ENCODE results near the gene RIN2.
"Not testable (repeated sequence)": the region's sequence is repeated elsewhere in the genome, so short reads cannot be mapped to it uniquely, and the experiment has no call there.

Gene RIN2

DNA sequence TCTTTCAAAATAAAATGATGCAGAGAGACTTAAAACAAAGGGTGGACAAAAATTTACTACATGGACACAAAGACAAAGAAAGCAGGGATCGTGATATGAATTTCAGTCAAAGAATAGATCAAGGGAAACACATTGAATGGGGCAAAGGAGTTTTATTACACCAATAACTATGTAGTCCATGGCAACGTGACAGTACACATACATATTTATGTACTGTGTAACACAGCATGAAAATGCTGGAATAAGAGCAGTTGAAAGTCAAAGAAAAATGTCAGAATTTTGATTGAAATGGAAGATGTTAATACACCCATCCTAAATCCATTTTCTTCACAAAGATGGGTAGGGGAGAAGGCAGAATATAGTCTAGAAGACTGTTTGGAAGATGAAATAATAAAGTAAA is 9.4 kb upstream of the RIN2 start:
- TF ChIP-seq, protein P1, sequence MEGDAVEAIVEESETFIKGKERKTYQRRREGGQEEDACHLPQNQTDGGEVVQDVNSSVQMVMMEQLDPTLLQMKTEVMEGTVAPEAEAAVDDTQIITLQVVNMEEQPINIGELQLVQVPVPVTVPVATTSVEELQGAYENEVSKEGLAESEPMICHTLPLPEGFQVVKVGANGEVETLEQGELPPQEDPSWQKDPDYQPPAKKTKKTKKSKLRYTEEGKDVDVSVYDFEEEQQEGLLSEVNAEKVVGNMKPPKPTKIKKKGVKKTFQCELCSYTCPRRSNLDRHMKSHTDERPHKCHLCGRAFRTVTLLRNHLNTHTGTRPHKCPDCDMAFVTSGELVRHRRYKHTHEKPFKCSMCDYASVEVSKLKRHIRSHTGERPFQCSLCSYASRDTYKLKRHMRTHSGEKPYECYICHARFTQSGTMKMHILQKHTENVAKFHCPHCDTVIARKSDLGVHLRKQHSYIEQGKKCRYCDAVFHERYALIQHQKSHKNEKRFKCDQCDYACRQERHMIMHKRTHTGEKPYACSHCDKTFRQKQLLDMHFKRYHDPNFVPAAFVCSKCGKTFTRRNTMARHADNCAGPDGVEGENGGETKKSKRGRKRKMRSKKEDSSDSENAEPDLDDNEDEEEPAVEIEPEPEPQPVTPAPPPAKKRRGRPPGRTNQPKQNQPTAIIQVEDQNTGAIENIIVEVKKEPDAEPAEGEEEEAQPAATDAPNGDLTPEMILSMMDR (IDR thresholded peaks at IDR 0.05; ENCODE audit: borderline replicate concordance, control extremely low read depth, extremely low read depth, insufficient read depth, missing control alignments) = no peak
- in situ Hi-C loops (cut with MboI; ENCODE audit: low sequenced_read_pairs, unreplicated experiment) = no loop called here
- DNase-seq (ENCODE audit: low spot score) = no peak

DNA sequence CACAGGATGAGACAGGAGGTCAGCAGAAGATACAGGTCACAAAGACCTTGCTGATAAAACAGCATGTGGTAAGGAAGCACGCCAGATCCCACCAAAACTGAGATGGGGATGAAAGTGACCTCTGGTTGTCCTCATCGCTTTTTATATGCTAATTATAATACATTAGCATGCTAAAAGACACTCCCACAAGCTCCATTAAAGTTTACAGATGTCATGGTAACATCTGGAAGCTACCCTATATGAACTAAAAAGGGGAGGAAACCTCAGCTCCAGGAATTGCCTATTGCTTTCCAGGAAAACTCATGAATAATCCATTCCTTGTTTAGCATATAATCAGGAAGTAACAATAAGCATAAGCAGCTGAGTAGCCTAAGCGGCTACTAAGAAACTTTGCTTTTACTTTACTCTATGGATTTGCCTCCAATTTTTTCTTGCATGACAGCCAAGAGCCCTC is 8.4 kb upstream of the RIN2 start:
- in situ Hi-C loops (cut with MboI; ENCODE audit: low sequenced_read_pairs, unreplicated experiment) = no loop called here
- TF ChIP-seq, protein P1 (IDR thresholded peaks at IDR 0.05; ENCODE audit: borderline replicate concordance, control extremely low read depth, extremely low read depth, insufficient read depth, missing control alignments) = no peak

GRCh38 chr20:19750101-19750606 is 7.9 kb upstream of the RIN2 start:
- TF ChIP-seq, protein P1 (IDR thresholded peaks at IDR 0.05; ENCODE audit: borderline replicate concordance, control extremely low read depth, extremely low read depth, insufficient read depth, missing control alignments) = no peak
- in situ Hi-C loops (cut with MboI; ENCODE audit: low sequenced_read_pairs, unreplicated experiment) = no loop called here

More for the DNA sequence above, 8.4 kb upstream of the RIN2 start:
- DNase-seq (ENCODE audit: low spot score) = no peak

GRCh38 chr20:19750907-19751636 is 7.0 kb upstream of the RIN2 start:
- DNase-seq (ENCODE audit: low spot score) = no peak
- in situ Hi-C loops (cut with MboI; ENCODE audit: low sequenced_read_pairs, unreplicated experiment) = no loop called here
- TF ChIP-seq, protein P1 (IDR thresholded peaks at IDR 0.05; ENCODE audit: borderline replicate concordance, control extremely low read depth, extremely low read depth, insufficient read depth, missing control alignments) = no peak

More at GRCh38 chr20:19750101-19750606, 7.9 kb upstream of the RIN2 start:
- no peak for DNase-seq (ENCODE audit: low spot score)

DNA sequence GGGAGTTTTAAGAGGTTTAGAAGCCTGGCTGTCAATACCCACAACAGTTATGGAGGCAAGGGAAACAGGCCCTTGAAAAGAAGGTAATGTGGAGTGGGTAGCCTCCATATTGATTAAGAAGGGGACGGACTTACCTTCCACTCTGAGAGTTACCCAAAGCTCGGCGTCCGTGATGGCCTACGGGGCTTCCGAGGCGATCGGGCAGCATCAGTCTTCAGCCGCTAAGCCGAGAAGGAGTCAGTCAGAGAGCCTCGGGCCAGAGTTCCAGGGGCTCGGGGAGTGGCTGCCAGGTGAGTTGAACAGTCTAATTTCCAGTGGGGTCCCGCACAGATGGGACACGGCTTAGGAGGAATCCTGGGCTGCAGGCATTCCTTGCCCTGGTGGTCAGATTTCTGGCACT is 3.9 kb upstream of the RIN2 start:
- DNase-seq (ENCODE audit: low spot score); in situ Hi-C loops (cut with MboI; ENCODE audit: low sequenced_read_pairs, unreplicated experiment): not testable (repeated sequence)

DNA sequence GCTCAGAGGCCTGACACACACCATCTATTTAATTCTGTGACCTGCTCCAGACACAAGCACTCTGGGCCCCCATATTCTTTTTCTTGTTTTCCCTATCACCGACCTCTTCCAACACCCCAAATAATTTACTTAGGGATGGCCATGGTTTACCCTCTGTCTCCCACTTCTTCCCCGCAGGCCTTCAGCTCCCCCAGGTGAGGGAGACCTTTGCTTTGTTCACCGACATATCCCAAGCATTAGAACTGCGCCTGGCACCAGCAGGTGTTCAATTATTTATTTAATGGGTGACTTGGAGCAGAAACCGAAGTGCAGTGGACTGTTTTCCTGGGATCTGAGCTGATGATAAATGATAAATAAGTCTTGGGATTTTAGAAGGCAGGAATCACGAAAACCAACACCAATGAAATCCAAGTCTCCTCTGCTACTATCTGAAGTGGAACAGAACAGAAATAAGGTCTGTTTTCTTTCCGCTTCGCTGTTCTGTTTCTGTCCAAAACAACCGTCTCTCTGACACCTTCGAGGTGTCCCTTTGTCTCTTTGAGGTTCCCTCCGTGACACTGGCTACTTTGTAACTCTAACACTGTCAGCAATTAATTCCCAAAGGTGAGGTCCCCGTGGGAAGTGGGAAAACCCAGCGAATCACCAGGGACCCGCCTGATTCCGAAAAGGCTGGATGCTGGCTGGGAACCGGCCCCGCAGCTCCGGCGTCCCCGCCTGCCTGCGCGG is 1.1 kb upstream of the RIN2 start:
- DNase-seq (ENCODE audit: low spot score) = no peak
- TF ChIP-seq, protein P1 (IDR thresholded peaks at IDR 0.05; ENCODE audit: borderline replicate concordance, control extremely low read depth, extremely low read depth, insufficient read depth, missing control alignments) = no peak
- in situ Hi-C loops (cut with MboI; ENCODE audit: low sequenced_read_pairs, unreplicated experiment) = no loop called here

Measured in GM13976 (cell line).